Lower leg skin (tissue), 4 donors: ENCODE results near the gene CPLANE1. TPM values are rescaled to one million over a fixed set of nuclear protein-coding genes. Genes with fewer than 3 reads are reported as not detected.
"Not testable (repeated sequence)": the region's sequence is repeated elsewhere in the genome, so short reads cannot be mapped to it uniquely, and the experiment has no call there.

Experiments
- DNase-seq, 2 donors: peaks; one replicate each; pipeline ENCODE4 v3.0.0-alpha.2; 2019; ENCODE audit warnings: low spot score in 2 of 2
- H3K4me3 ChIP-seq: fragments of 200-600 bp; sonication (generic); 2 replicates; pipeline ENCODE4 v1.5.1; 2017; ENCODE audit warnings: mild to moderate bottlenecking, low read depth; ENCODE audit not compliant: poor library complexity, severe bottlenecking
- CTCF ChIP-seq, 3 donors: fragments of 450-650 bp; IDR thresholded peaks; one replicate each; pipeline ENCODE4 v1.5.1; 2016; ENCODE audit warnings: antibody characterized with exemption in 3 of 3, mild to moderate bottlenecking in 3 of 3, moderate library complexity in 2 of 3
- POLR2A ChIP-seq, 2 donors: fragments of 450-650 bp; IDR thresholded peaks; one replicate each; pipeline ENCODE4 v1.6.1; 2016 to 2017; ENCODE audit warnings: antibody characterized with exemption in 2 of 2, mild to moderate bottlenecking in 1 of 2, moderate library complexity in 1 of 2
- WGBS, 2 donors: methylation state at CpG; one replicate each; pipeline ENCODE4 v1.1.5; 2018; 5-methylcytosine and 5-hydroxymethylcytosine counted together
- intact Hi-C: fragments of 100-400 bp; cut with DNase I; formaldehyde crosslinking; loops from one replicate; pipeline ENCODE4 v1.15.0; 2023; ENCODE audit warnings: low total_unique reads
- total RNA-seq, 4 donors: library from RNA; depleted of rRNA; stranded (reverse); fragments of >200 nt; gene quantifications; one replicate each; pipeline ENCODE4 v1.1.0, GENCODE V29; 2016

CPLANE1 gene
- total RNA-seq, 4 donors from 2014 or later = 6.4 to 12.0 (median 9.7) TPM

GRCh38 chr5:37111426-37112382 is 137.5 kb downstream of the CPLANE1 start:
- no peak for TF ChIP-seq POLR2A (IDR thresholded peaks at IDR 0.05)
- TF ChIP-seq CTCF (IDR thresholded peaks at IDR 0.05) = no peak
- intact Hi-C loops = no loop called here
- 67 to 72% methylated on average over 4 of the region's 4 CpGs for WGBS, 2 donors
- no peak for DNase-seq
- no peak overlapping the region for H3K4me3 ChIP-seq

- TF ChIP-seq CTCF (IDR thresholded peaks at IDR 0.05) (no peak), POLR2A (IDR thresholded peaks at IDR 0.05) (no peak)
- no peak for DNase-seq
- intact Hi-C loops = no loop called here
- WGBS, 2 donors = 94 to 98% methylated on average over 1 of the region's 1 CpG
- H3K4me3 ChIP-seq = no peak overlapping the region
Measured at GRCh38 chr5:37110135-37110534, 139.0 kb downstream of the CPLANE1 start.

GRCh38 chr5:37109338-37109737 is 139.8 kb downstream of the CPLANE1 start:
- WGBS, 2 donors = 95 to 99% methylated on average over 3 of the region's 3 CpGs
- TF ChIP-seq POLR2A (IDR thresholded peaks at IDR 0.05) = no peak
- no peak for TF ChIP-seq CTCF (IDR thresholded peaks at IDR 0.05)
- H3K4me3 ChIP-seq = no peak overlapping the region

GRCh38 chr5:37103302-37103701 is 145.9 kb downstream of the CPLANE1 start:
- no peak for TF ChIP-seq POLR2A (IDR thresholded peaks at IDR 0.05)
- no peak for TF ChIP-seq CTCF (IDR thresholded peaks at IDR 0.05)
- H3K4me3 ChIP-seq = no peak overlapping the region
- WGBS, 2 donors = 97 to 100% methylated on average over 2 of the region's 2 CpGs
- DNase-seq = no peak
- intact Hi-C loops = no loop called here

More at GRCh38 chr5:37109338-37109737, 139.8 kb downstream of the CPLANE1 start:
- intact Hi-C loops = no loop called here
- DNase-seq = no peak

DNA sequence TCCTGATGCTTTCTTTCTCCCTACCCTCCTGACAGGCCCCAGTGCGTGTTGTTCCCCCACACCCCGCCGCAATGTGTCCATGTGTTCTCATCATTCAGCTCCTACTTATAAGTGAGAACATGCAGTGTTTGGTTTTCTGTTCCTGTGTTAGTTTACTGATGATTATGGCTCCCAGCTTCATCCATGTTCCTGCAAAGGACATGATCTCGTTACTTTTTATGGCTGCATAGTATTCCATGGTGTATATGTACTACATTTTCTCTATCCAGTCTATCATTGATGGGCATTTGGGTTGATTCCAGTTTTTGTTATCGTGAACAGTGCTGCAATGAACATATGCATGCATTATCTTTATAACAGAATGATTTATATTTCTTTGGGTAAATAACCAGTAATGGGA is 149.9 kb downstream of the CPLANE1 start:
- H3K4me3 ChIP-seq, intact Hi-C loops, DNase-seq: not testable (repeated sequence)
- WGBS, 2 donors = 98 to 99% methylated on average over 5 of the region's 5 CpGs

GRCh38 chr5:37093795-37094194 is 155.4 kb downstream of the CPLANE1 start:
- 71% methylated on average over 4 of the region's 4 CpGs for WGBS, 2 donors
- H3K4me3 ChIP-seq, DNase-seq, intact Hi-C loops: not testable (repeated sequence)
